HCT116 (cell line): ENCODE results near the gene ADAMTS13. TPM values are rescaled to one million over a fixed set of nuclear protein-coding genes. Genes with fewer than 3 reads are reported as not detected.

ENCODE experiments used
- ATAC-seq: fragments of 200-7000 bp; cut with Tn5 transposase; 2 replicates; pipeline ENCODE4 v1.9.1; 2020; ENCODE audit warnings: mild to moderate bottlenecking, moderate library complexity
- BruUV-seq: library from RNA; stranded (reverse); fragments of 400-500 nt; replicated peaks from 2 replicates; lab custom pipeline; 2021; lab: Mats Ljungman, UMichigan
- CTCF ChIA-PET: fragments of 300-600 bp; sonication (Branson Sonifier 250); formaldehyde crosslinking; loops from one replicate; lab custom pipeline; 2021; ENCODE audit warnings: antibody characterized with exemption; lab: Charles Lee
- POLR2A ChIA-PET: fragments of 300-600, 350-600 bp; sonication (Branson Sonifier 250); formaldehyde crosslinking; loops from one replicate; lab custom pipeline; 2021; ENCODE audit warnings: antibody characterized with exemption; lab: Charles Lee
- RAD21 ChIA-PET, 2 experiments: fragments of 300-600 bp; sonication (Branson Sonifier 250); formaldehyde crosslinking; loops; one replicate each; lab custom pipeline; 2023; ENCODE audit warnings: low total read pairs in 2 of 2; ENCODE audit not compliant: uncharacterized antibody in 2 of 2, unreplicated experiment in 2 of 2, low non-redundant PET in 1 of 2; lab: Charles Lee
- DNase-seq: peaks from one replicate; pipeline ENCODE4 v3.0.0-alpha.2; 2010; ENCODE audit warnings: low read depth, low spot score
- H2AFZ ChIP-seq: fragments of 200-600 bp; shearing (Covaris generic), sonication (generic); 2 replicates; pipeline ENCODE4 v1.6.1; 2017; ENCODE audit warnings: low read depth, mixed run types, mixed read lengths, antibody characterized with exemption, low read length; ENCODE audit not compliant: poor library complexity, severe bottlenecking
- H3K27ac ChIP-seq: 2 replicates; pipeline ENCODE4 v1.5.1; 2012; ENCODE audit warnings: low read depth, low read length
- H3K27me3 ChIP-seq: fragments of 200-600 bp; sonication (generic); 2 replicates; pipeline ENCODE4 v1.6.1; 2016; ENCODE audit warnings: mixed run types, low read length, mixed read lengths; ENCODE audit not compliant: insufficient read depth
- H3K36me3 ChIP-seq, 2 experiments: fragments of 200-500 bp in 1 of 2; fragments of 200-600 bp in 1 of 2; sonication (Bioruptor generic) in 1 of 2; sonication (generic) in 1 of 2; 2 replicates each; pipeline versions ENCODE4 v1.5.1 to v1.6.1; 2014 to 2016; ENCODE audit warnings: low read length in 2 of 2, inconsistent platforms in 1 of 2, mixed read lengths in 1 of 2, mixed run types in 1 of 2; ENCODE audit not compliant: insufficient read depth in 2 of 2, control insufficient read depth in 1 of 2
- H3K4me1 ChIP-seq, 2 experiments: fragments of 200-600 bp in 1 of 2; sonication (generic) in 1 of 2; 2 replicates each; pipeline versions ENCODE4 v1.5.1 to v1.6.1; 2012 to 2017; ENCODE audit warnings: low read length in 2 of 2, inconsistent platforms in 1 of 2, mild to moderate bottlenecking in 1 of 2, mixed read lengths in 1 of 2, mixed run types in 1 of 2, moderate library complexity in 1 of 2; ENCODE audit not compliant: insufficient read depth in 2 of 2, control insufficient read depth in 1 of 2
- H3K4me2 ChIP-seq: fragments of 200-600 bp; sonication (generic); 2 replicates; pipeline ENCODE4 v1.6.1; 2017; ENCODE audit warnings: mixed run types, low read length, mixed read lengths
- H3K4me3 ChIP-seq, 2 experiments: fragments of 200-600 bp in 1 of 2; sonication (generic) in 1 of 2; replicated peaks in 1 of 2; 2 replicates each; pipeline ENCODE4 v1.5.1; 2011 to 2016; ENCODE audit warnings: low read length in 2 of 2, control low read depth in 1 of 2, low read depth in 1 of 2, mild to moderate bottlenecking in 1 of 2, mixed read lengths in 1 of 2, mixed run types in 1 of 2
- H3K79me2 ChIP-seq: fragments of 200-600 bp; sonication (generic); 2 replicates; pipeline ENCODE4 v1.6.1; 2017; ENCODE audit warnings: mild to moderate bottlenecking, mixed run types, low read length, moderate library complexity, mixed read lengths; ENCODE audit not compliant: insufficient read depth
- H3K9ac ChIP-seq: fragments of 200-600 bp; sonication (generic); 2 replicates; pipeline ENCODE4 v1.6.1; 2016; ENCODE audit warnings: low read length, mixed read lengths
- H3K9me2 ChIP-seq: fragments of 200-600 bp; sonication (generic), shearing (Covaris generic); 2 replicates; pipeline ENCODE4 v1.6.1; 2017; ENCODE audit warnings: mixed run types, mild to moderate bottlenecking, moderate library complexity; ENCODE audit not compliant: insufficient read depth
- H3K9me3 ChIP-seq, 2 experiments: fragments of 200-500 bp in 1 of 2; fragments of 200-600 bp in 1 of 2; sonication (Bioruptor generic) in 1 of 2; sonication (generic) in 1 of 2; 2 replicates each; pipeline ENCODE4 v1.6.1; 2014 to 2017; ENCODE audit warnings: low read length in 2 of 2, mixed read lengths in 2 of 2, inconsistent platforms in 1 of 2, low read depth in 1 of 2, mild to moderate bottlenecking in 1 of 2, mixed run types in 1 of 2, moderate library complexity in 1 of 2; ENCODE audit not compliant: control insufficient read depth in 1 of 2, insufficient read depth in 1 of 2
- H4K20me1 ChIP-seq: fragments of 200-600 bp; sonication (generic), shearing (Covaris generic); 2 replicates; pipeline ENCODE4 v1.6.1; 2017; ENCODE audit warnings: mixed run types, mild to moderate bottlenecking, moderate library complexity; ENCODE audit not compliant: insufficient read depth
- CBX3 ChIP-seq: IDR thresholded peaks from 2 replicates; pipeline ENCODE4 v1.6.1; 2012; ENCODE audit warnings: low read depth
- CEBPB ChIP-seq: IDR thresholded peaks from 2 replicates; pipeline ENCODE4 v1.6.1; 2012; ENCODE audit warnings: low read depth
- CTCF ChIP-seq, 3 experiments: fragments of 200-600 bp in 1 of 3; sonication (generic) in 1 of 3; IDR thresholded peaks in 2 of 3; conservative IDR thresholded peaks in 1 of 3; 2 replicates each; pipeline ENCODE4 v1.5.1; 2012 to 2017; ENCODE audit warnings: low read depth in 2 of 3, low read length in 2 of 3, antibody characterized with exemption in 1 of 3, borderline replicate concordance in 1 of 3, control low read depth in 1 of 3, mild to moderate bottlenecking in 1 of 3, mixed read lengths in 1 of 3, mixed run types in 1 of 3, moderate library complexity in 1 of 3; ENCODE audit not compliant: insufficient read depth in 1 of 3
- EGR1 ChIP-seq: IDR thresholded peaks from 2 replicates; pipeline ENCODE4 v1.6.1; 2012; ENCODE audit warnings: low read depth
- ELF1 ChIP-seq: IDR thresholded peaks from 2 replicates; pipeline ENCODE4 v1.6.1; 2012; ENCODE audit warnings: low read depth, borderline replicate concordance
- EZH2phosphoT487 ChIP-seq: fragments of 200-600 bp; IDR thresholded peaks from 2 replicates; pipeline ENCODE4 v1.6.1; 2018; ENCODE audit warnings: antibody characterized with exemption, borderline replicate concordance
- FOSL1 ChIP-seq: IDR thresholded peaks from 2 replicates; pipeline ENCODE4 v1.6.1; 2012; ENCODE audit warnings: low read depth
- POLR2AphosphoS5 ChIP-seq: IDR thresholded peaks from 2 replicates; pipeline ENCODE4 v1.6.1; 2011; ENCODE audit warnings: mild to moderate bottlenecking, low read depth, low read length, moderate library complexity
- RAD21 ChIP-seq: IDR thresholded peaks from 2 replicates; pipeline ENCODE4 v1.6.1; 2012; ENCODE audit warnings: low read depth, mild to moderate bottlenecking
- SIN3A ChIP-seq: IDR thresholded peaks from 2 replicates; pipeline ENCODE4 v1.6.1; 2012; ENCODE audit warnings: low read depth
- SRF ChIP-seq: IDR thresholded peaks from 2 replicates; pipeline ENCODE4 v1.6.1; 2012; ENCODE audit warnings: low read depth
- YY1 ChIP-seq: IDR thresholded peaks from 2 replicates; pipeline ENCODE4 v1.6.1; 2011; ENCODE audit warnings: low read length, low read depth, moderate library complexity, mild to moderate bottlenecking; ENCODE audit not compliant: insufficient replicate concordance; ENCODE audit errors: extremely low read depth
- intact Hi-C: fragments of 100-400 bp; cut with micrococcal nuclease; formaldehyde crosslinking; loops from 2 replicates; pipeline ENCODE4 v1.10.0; 2022
- total RNA-seq: library from RNA; stranded (reverse); gene quantifications from one replicate; pipeline ENCODE4 v1.2.1, GENCODE V29; 2021; ENCODE audit not compliant: unreplicated experiment

The ADAMTS13 gene
- total RNA-seq, 1 experiment from 2014 or later, result 9.2 TPM

- no peak overlapping the region for H3K4me2 ChIP-seq
- H3K9me2 ChIP-seq, result no peaks in the 10 kb centered on the region
- ChIA-PET RAD21 (no interaction called here), POLR2A (no interaction called here), CTCF (no interaction called here)
- no peak overlapping the region for H2AFZ ChIP-seq
- H3K4me3 ChIP-seq, result no peak overlapping the region
- intact Hi-C loops, result no loop called here
- H3K9ac ChIP-seq, result no peak overlapping the region
- no peaks in the 10 kb centered on the region for H3K79me2 ChIP-seq
- H3K4me1 ChIP-seq, result no peaks in the 10 kb centered on the region
- no peaks in the 10 kb centered on the region for H3K36me3 ChIP-seq
- ATAC-seq, result peak; percentile 22
- H3K9me3 ChIP-seq, result no peaks in the 10 kb centered on the region
- BruUV-seq, result TSS peak; percentile 23
- no peaks in the 10 kb centered on the region for H4K20me1 ChIP-seq
- H3K27me3 ChIP-seq, result no peaks in the 10 kb centered on the region
- TF ChIP-seq RAD21 (no peak), ELF1 (no peak), SRF (no peak), YY1 (no peak), SIN3A (no peak), CBX3 (no peak), CTCF (IDR thresholded peaks at IDR 0.05 in 2 of 3, conservative IDR thresholded peaks at IDR 0.05 in 1 of 3; ENCODE audit: borderline replicate concordance in 1 of 3, insufficient read depth in 1 of 3, low read depth in 2 of 3, low read length in 2 of 3) (no peak), CEBPB (no peak), FOSL1 (no peak), EZH2phosphoT487 (no peak), EGR1 (no peak), POLR2AphosphoS5 (no peak)
- H3K27ac ChIP-seq, result no peak overlapping the region
- no peak for DNase-seq
Measured at GRCh38 chr9:133470427-133470924, 48.3 kb downstream of the ADAMTS13 start.
